ENCODE data around the gene MSMP. TPM values are rescaled to one million over a fixed set of nuclear protein-coding genes. Genes with fewer than 3 reads are reported as not detected.

MSMP gene
- total RNA-seq, 2 donors from 2014 or later, result not detected

DNA sequence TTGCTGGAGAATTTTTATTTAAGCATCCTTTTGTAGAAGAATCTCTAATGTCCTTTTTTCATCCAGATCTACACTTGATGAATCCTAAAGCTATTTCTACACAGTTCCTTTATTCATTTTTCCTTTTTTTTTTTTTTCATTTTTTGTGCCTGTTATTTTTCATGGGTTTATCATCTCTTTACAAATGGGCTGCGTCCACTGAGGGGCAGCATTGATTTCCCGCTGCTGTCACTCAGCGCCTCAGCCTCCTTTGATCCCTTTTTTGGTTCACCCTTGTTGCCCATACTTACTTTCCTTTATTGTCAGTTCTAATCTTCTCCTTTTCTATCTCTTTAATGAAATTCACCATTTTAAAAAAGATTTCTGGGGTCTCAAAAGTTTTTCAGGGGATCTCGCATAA, 5.7 kb upstream of the MSMP start:
- peak overlapping the region in 1 of 4 donors; percentile 15 for H3K27ac ChIP-seq
- H3K27me3 ChIP-seq, result no peaks in the 10 kb centered on the region
- H3K36me3 ChIP-seq (replicated peaks in 1 of 2; ENCODE audit: insufficient read depth in 1 of 2, low read depth in 2 of 2), result no peaks in the 10 kb centered on the region
- ATAC-seq, result no peak
- TF ChIP-seq, protein P1, sequence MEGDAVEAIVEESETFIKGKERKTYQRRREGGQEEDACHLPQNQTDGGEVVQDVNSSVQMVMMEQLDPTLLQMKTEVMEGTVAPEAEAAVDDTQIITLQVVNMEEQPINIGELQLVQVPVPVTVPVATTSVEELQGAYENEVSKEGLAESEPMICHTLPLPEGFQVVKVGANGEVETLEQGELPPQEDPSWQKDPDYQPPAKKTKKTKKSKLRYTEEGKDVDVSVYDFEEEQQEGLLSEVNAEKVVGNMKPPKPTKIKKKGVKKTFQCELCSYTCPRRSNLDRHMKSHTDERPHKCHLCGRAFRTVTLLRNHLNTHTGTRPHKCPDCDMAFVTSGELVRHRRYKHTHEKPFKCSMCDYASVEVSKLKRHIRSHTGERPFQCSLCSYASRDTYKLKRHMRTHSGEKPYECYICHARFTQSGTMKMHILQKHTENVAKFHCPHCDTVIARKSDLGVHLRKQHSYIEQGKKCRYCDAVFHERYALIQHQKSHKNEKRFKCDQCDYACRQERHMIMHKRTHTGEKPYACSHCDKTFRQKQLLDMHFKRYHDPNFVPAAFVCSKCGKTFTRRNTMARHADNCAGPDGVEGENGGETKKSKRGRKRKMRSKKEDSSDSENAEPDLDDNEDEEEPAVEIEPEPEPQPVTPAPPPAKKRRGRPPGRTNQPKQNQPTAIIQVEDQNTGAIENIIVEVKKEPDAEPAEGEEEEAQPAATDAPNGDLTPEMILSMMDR (IDR thresholded peaks at IDR 0.05), result no peak
- no peak for TF ChIP-seq POLR2A (IDR thresholded peaks at IDR 0.05)
- H3K9me3 ChIP-seq, result no peaks in the 10 kb centered on the region
- intact Hi-C loops (cut with DNase I), result no loop called here
- no peak for DNase-seq
- no peak overlapping the region for H3K4me3 ChIP-seq
- 79 to 82% methylated on average over 4 of the region's 4 CpGs for WGBS, 2 donors
- H3K4me1 ChIP-seq, result peaks cover 36% of the 10 kb centered on the region

DNA sequence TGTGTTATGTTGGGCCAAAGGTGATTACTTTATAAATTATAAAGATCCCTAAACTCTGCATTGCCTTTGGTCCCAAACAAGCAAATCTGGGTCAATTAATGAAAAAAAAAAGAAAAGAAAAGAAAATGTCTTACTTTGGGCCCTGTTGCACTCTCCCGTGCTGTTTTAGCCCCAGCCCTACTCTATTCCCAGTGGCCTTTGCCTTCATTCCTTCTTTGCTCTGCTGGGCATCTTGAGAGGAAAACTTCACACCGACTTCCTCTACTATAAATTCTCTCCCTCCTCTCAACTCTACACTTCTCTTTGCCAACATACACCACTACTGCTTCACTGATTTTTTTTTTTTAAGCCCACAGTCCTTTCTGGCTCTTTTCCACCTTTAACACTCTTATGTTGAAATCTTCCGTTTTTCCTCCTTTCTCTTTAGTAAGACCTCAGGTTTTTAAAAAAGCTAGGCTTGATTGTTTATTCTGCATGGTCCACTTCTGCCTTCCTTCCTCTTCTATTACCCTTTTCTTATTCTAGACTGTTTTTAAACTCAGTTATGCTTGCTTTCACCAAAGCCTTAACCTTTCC, 4.5 kb upstream of the MSMP start:
- WGBS, 2 donors, result 46 to 60% methylated on average over 3 of the region's 3 CpGs
- Histone ChIP-seq H3K36me3 (replicated peaks in 1 of 2; ENCODE audit: insufficient read depth in 1 of 2, low read depth in 2 of 2) (peaks cover 0 to 5% of the 10 kb centered on the region in 2 donors), H3K27ac (peak overlapping the region in 3 of 4 donors; percentile 90 to 97 (median 96)), H3K4me3 (no peak overlapping the region), H3K4me1 (peaks cover 36% of the 10 kb centered on the region), H3K9me3 (no peaks in the 10 kb centered on the region), H3K27me3 (no peaks in the 10 kb centered on the region)
- TF ChIP-seq POLR2A (IDR thresholded peaks at IDR 0.05), result no peak
- TF ChIP-seq, protein P1 (IDR thresholded peaks at IDR 0.05), result no peak
- no peak for DNase-seq
- ATAC-seq, result no peak
- intact Hi-C loops (cut with DNase I), result no loop called here

DNA sequence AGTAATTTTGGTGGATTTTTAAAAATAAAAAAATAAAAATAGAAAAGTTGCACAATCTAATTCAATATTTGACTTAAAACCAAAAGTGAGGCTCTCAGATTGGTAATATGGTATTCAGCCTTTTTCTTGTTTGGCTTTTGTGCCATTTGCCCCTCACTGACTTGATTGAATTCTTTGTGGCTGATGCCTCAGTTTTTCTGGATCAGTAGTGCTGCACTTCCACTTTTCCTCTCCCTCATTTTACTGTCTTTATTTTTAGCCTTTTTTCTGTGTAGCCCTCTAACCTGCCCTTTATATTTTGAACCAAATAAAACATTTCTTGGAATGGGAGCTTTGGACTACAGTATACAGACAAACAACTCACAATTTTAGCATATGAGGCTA, 3.8 kb upstream of the MSMP start:
- peaks cover 0 to 8% of the 10 kb centered on the region in 2 donors for H3K36me3 ChIP-seq (replicated peaks in 1 of 2; ENCODE audit: insufficient read depth in 1 of 2, low read depth in 2 of 2)
- ATAC-seq, result no peak
- peaks cover 36% of the 10 kb centered on the region for H3K4me1 ChIP-seq
- intact Hi-C loops (cut with DNase I), result no loop called here
- no peaks in the 10 kb centered on the region for H3K27me3 ChIP-seq
- H3K9me3 ChIP-seq, result no peaks in the 10 kb centered on the region
- no peak overlapping the region for H3K4me3 ChIP-seq
- TF ChIP-seq POLR2A (IDR thresholded peaks at IDR 0.05), result no peak
- TF ChIP-seq, protein P1 (IDR thresholded peaks at IDR 0.05), result no peak
- DNase-seq, result no peak
- peak overlapping the region; percentile 26 to 97 (median 93) for H3K27ac ChIP-seq

DNA sequence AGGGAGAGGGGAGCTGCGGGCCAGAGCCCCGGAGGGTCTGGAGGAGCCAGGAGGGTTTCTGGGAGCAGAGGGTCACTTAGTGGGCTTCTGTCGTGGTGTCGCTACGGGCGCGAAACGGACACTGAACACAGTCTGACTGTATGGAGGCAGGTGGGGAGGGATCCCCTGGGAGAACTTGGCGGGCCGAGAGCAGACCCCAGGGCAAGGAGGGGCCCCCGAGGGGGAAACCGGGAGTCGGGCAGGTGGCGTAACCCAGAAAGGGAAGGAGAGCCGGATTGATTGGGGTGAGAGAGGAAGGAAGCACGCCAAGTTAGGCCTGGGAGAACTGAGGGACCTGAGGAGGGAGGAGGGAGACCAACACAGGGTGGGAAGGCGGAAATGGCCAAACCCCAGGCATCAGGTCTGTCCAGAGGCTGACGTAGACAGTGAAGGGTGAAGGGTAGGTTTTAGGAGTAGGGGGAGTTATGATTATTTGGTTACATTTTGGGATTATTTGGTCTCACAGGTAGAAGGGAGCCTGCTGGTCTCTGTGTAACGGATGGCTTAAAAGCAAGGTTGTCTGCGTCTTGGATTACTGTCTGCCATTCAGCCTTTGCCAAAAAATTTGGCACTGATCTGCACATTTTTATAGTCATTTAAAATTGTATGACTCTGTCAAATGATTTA, 3.3 kb upstream of the MSMP start:
- TF ChIP-seq, protein P1 (IDR thresholded peaks at IDR 0.05), result no peak
- TF ChIP-seq POLR2A (IDR thresholded peaks at IDR 0.05), result peak; percentile 42 to 65 (median 65)
- peaks cover 36% of the 10 kb centered on the region for H3K4me1 ChIP-seq
- peak; percentile 72 for ATAC-seq
- peak; percentile 57 to 69 (median 66) for DNase-seq
- no peaks in the 10 kb centered on the region for H3K9me3 ChIP-seq
- H3K36me3 ChIP-seq (replicated peaks in 1 of 2; ENCODE audit: insufficient read depth in 1 of 2, low read depth in 2 of 2), result peaks cover 0 to 12% of the 10 kb centered on the region in 2 donors
- peak overlapping the region; percentile 82 to 97 (median 93) for H3K27ac ChIP-seq
- H3K27me3 ChIP-seq, result no peaks in the 10 kb centered on the region
- intact Hi-C loops (cut with DNase I), result no loop called here
- 1% methylated on average over 18 to 20 of the region's 20 CpGs for WGBS, 2 donors
- H3K4me3 ChIP-seq, result peak overlapping the region; percentile 52 to 57
